H1 (cell line): Measurements from ENCODE around the gene ARFGAP3. TPM values are rescaled to one million over a fixed set of nuclear protein-coding genes. Genes with fewer than 3 reads are reported as not detected.

Experiments
- BRCA1 ChIP-seq: IDR thresholded peaks from 2 replicates; pipeline ENCODE4 v1.6.1; 2012; ENCODE audit warnings: low read depth, low read length, improper control_type of control experiment
- CEBPB ChIP-seq: IDR thresholded peaks from 2 replicates; pipeline ENCODE4 v1.6.1; 2012; ENCODE audit warnings: low read depth, low read length
- CHD7 ChIP-seq: fragments of 300-600 bp; sonication (generic); IDR thresholded peaks from 2 replicates; pipeline ENCODE4 v1.7.1; 2012; ENCODE audit warnings: low read length, moderate library complexity, mild to moderate bottlenecking, inconsistent platforms; ENCODE audit not compliant: insufficient replicate concordance
- KDM4A ChIP-seq: IDR thresholded peaks from one replicate; pipeline ENCODE4 v1.7.1; 2012; ENCODE audit warnings: low read depth, mild to moderate bottlenecking, moderate library complexity, low read length, inconsistent platforms; ENCODE audit not compliant: severe bottlenecking
- PHF8 ChIP-seq: fragments of 200-600 bp; sonication (generic); conservative IDR thresholded peaks from 2 replicates; pipeline ENCODE4 v1.7.1; 2012; ENCODE audit warnings: low read depth, mild to moderate bottlenecking, inconsistent platforms, low read length, moderate library complexity
- POLR2A ChIP-seq, 2 experiments: IDR thresholded peaks; 1 replicate in 1 of 2; 2 replicates in 1 of 2; pipeline ENCODE4 v1.6.1; 2011; ENCODE audit warnings: low read depth in 2 of 2, low read length in 2 of 2, mild to moderate bottlenecking in 2 of 2; ENCODE audit errors: control extremely low read depth in 1 of 2
- RNF2 ChIP-seq: fragments of 200-900, 300-1000 bp; sonication (generic); IDR thresholded peaks from 2 replicates; pipeline ENCODE4 v1.7.1; 2016; ENCODE audit warnings: borderline replicate concordance, low read depth, mild to moderate bottlenecking, antibody characterized with exemption, low read length; ENCODE audit not compliant: poor library complexity, severe bottlenecking; ENCODE audit errors: missing control alignments
- SIN3A ChIP-seq, 2 experiments: IDR thresholded peaks in 1 of 2; conservative IDR thresholded peaks in 1 of 2; 2 replicates each; pipeline ENCODE4 v1.6.1; 2011 to 2012; ENCODE audit warnings: low read length in 2 of 2, improper control_type of control experiment in 1 of 2, low read depth in 1 of 2, mild to moderate bottlenecking in 1 of 2
- polyA plus RNA-seq, 7 experiments: library from polyadenylated mRNA; depleted of rRNA in 3 of 7; stranded (reverse) in 5 of 7; unstranded in 2 of 7; fragments of >200 nt in 5 of 7; fragments of 200-250 nt in 2 of 7; gene quantifications; 1 replicate in 5 of 7; 2 replicates in 1 of 7; 4 replicates in 1 of 7; pipeline versions ENCODE4 v1.2.1 to v1.2.3, GENCODE V29; 2011 to 2013; ENCODE audit warnings: missing spikeins in 2 of 7, mixed read lengths in 2 of 7
- total RNA-seq: library from RNA; stranded (reverse); fragmentation: NEBNext Ultra II Directional; extraction: Animal tissue kit (Norgen Biotek cat#: 25700); gene quantifications from 2 replicates; pipeline ENCODE4 v1.2.1, GENCODE V29; 2021
- TF ChIP-seq, protein P1 (sequence below): IDR thresholded peaks from 2 replicates; pipeline ENCODE4 v1.6.1; 2012; ENCODE audit warnings: low read length, inconsistent platforms

Gene ARFGAP3
- total and polyA plus RNA-seq, 2 of the 8 experiments (the other 6 are each of a cell fraction or from before 2014, with no cell fraction given), result 9.7 to 16.0 TPM

DNA sequence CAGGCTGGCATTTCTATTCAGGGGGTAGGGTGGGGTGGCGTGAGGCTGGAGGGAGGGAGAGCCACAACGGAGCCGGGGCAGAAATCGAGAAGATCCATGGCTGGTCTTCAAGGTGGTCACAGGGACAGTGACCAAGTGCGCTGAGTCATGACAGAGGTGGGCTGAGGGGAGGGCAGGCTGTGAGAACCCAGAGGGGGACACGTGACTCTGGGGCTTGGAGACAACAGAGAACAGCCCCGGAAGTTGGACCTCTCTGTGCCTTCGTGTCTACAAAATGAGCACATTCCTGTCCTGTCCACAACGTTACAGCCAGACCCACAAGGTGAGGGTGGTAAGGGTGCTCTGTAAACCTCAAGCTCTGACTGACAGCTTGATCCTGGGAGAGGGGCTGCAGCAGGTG is 35.1 kb upstream of the ARFGAP3 start (continued):
- TF ChIP-seq, protein P1, sequence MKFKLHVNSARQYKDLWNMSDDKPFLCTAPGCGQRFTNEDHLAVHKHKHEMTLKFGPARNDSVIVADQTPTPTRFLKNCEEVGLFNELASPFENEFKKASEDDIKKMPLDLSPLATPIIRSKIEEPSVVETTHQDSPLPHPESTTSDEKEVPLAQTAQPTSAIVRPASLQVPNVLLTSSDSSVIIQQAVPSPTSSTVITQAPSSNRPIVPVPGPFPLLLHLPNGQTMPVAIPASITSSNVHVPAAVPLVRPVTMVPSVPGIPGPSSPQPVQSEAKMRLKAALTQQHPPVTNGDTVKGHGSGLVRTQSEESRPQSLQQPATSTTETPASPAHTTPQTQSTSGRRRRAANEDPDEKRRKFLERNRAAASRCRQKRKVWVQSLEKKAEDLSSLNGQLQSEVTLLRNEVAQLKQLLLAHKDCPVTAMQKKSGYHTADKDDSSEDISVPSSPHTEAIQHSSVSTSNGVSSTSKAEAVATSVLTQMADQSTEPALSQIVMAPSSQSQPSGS, result no peak
- TF ChIP-seq PHF8, result no peak
- no peak for TF ChIP-seq SIN3A (conservative IDR thresholded peaks at IDR 0.05 in 1 of 2, IDR thresholded peaks at IDR 0.05 in 1 of 2; ENCODE audit: low read depth in 1 of 2, low read length in 2 of 2)
- TF ChIP-seq CEBPB, result no peak
- TF ChIP-seq KDM4A, result no peak
- no peak for TF ChIP-seq POLR2A (IDR thresholded peaks at IDR 0.05; ENCODE audit: control extremely low read depth in 1 of 2, low read depth in 2 of 2, low read length in 2 of 2)
- TF ChIP-seq BRCA1, result no peak
- TF ChIP-seq RNF2, result no peak
- TF ChIP-seq CHD7, result no peak
